BE2C (cell line): ENCODE data around the gene ASCC3.

Experiments
- DNase-seq: peaks from one replicate; pipeline ENCODE4 v3.0.0-alpha.2; 2020
- H3K27me3 ChIP-seq: fragments of 250-450 bp; sonication (Bioruptor Pico); 2 replicates; pipeline ENCODE4 v1.5.1; 2020; ENCODE audit warnings: mild to moderate bottlenecking
- H3K36me3 ChIP-seq: fragments of 250-450 bp; sonication (Bioruptor Pico); 2 replicates; pipeline ENCODE4 v1.5.1; 2020; ENCODE audit warnings: mild to moderate bottlenecking
- H3K4me1 ChIP-seq: fragments of 250-450 bp; sonication (Bioruptor Pico); 2 replicates; pipeline ENCODE4 v1.5.1; 2020
- H3K4me3 ChIP-seq: 2 replicates; pipeline ENCODE4 v1.5.1; 2011; ENCODE audit warnings: low read depth, low read length
- H3K9me3 ChIP-seq: fragments of 250-450 bp; sonication (Bioruptor Pico); 2 replicates; pipeline ENCODE4 v1.5.1; 2020
- CTCF ChIP-seq: IDR thresholded peaks from 2 replicates; pipeline ENCODE4 v1.5.1; 2012; ENCODE audit warnings: mild to moderate bottlenecking, low read depth, low read length

Gene ASCC3

GRCh38 chr6:100553243-100553642 lies 327.9 kb downstream of the ASCC3 start:
- TF ChIP-seq CTCF = no peak
- Histone ChIP-seq H3K4me3 (no peak overlapping the region), H3K36me3 (no peaks in the 10 kb centered on the region), H3K4me1 (peaks cover 16% of the 10 kb centered on the region; the same call in 1 of the 2 replicates), H3K27me3 (no peaks in the 10 kb centered on the region), H3K9me3 (no peaks in the 10 kb centered on the region)
- no peak for DNase-seq

GRCh38 chr6:100549406-100550167 lies 331.5 kb downstream of the ASCC3 start:
- peaks cover 16% of the 10 kb centered on the region; the same call in 1 of the 2 replicates for H3K4me1 ChIP-seq
- H3K4me3 ChIP-seq = no peak overlapping the region
- no peaks in the 10 kb centered on the region for H3K27me3 ChIP-seq
- TF ChIP-seq CTCF = no peak
- no peaks in the 10 kb centered on the region for H3K36me3 ChIP-seq
- DNase-seq = no peak
- H3K9me3 ChIP-seq = no peaks in the 10 kb centered on the region

- H3K9me3 ChIP-seq = no peaks in the 10 kb centered on the region
- TF ChIP-seq CTCF = no peak
- no peaks in the 10 kb centered on the region for H3K36me3 ChIP-seq
- H3K27me3 ChIP-seq = no peaks in the 10 kb centered on the region
- no peak overlapping the region for H3K4me3 ChIP-seq
- DNase-seq = no peak
- H3K4me1 ChIP-seq = no peaks in the 10 kb centered on the region; the same call in 1 of the 2 replicates
Measured at GRCh38 chr6:100538086-100538485, 343.0 kb downstream of the ASCC3 start.

GRCh38 chr6:100518588-100518987 lies 362.5 kb downstream of the ASCC3 start:
- H3K36me3 ChIP-seq = no peaks in the 10 kb centered on the region
- H3K27me3 ChIP-seq = no peaks in the 10 kb centered on the region
- DNase-seq = no peak
- peaks cover 4% of the 10 kb centered on the region; the same call in 1 of the 2 replicates for H3K4me1 ChIP-seq
- H3K4me3 ChIP-seq = no peak overlapping the region
- H3K9me3 ChIP-seq = no peaks in the 10 kb centered on the region
- TF ChIP-seq CTCF = no peak

- no peaks in the 10 kb centered on the region for H3K27me3 ChIP-seq
- H3K9me3 ChIP-seq = no peaks in the 10 kb centered on the region
- no peaks in the 10 kb centered on the region for H3K36me3 ChIP-seq
- TF ChIP-seq CTCF = no peak
- H3K4me3 ChIP-seq = no peak overlapping the region
- no peak for DNase-seq
- peaks cover 4% of the 10 kb centered on the region; the same call in 1 of the 2 replicates for H3K4me1 ChIP-seq
Measured at GRCh38 chr6:100517633-100518032, 363.5 kb downstream of the ASCC3 start.

- Histone ChIP-seq H3K9me3 (no peaks in the 10 kb centered on the region), H3K27me3 (no peaks in the 10 kb centered on the region), H3K4me3 (no peak overlapping the region), H3K36me3 (no peaks in the 10 kb centered on the region), H3K4me1 (peaks cover 4% of the 10 kb centered on the region; the same call in 1 of the 2 replicates)
- DNase-seq = no peak
- no peak for TF ChIP-seq CTCF
Measured at GRCh38 chr6:100517106-100517505, 364.0 kb downstream of the ASCC3 start.
